ENCODE measurements around the gene CADM2.

DNA sequence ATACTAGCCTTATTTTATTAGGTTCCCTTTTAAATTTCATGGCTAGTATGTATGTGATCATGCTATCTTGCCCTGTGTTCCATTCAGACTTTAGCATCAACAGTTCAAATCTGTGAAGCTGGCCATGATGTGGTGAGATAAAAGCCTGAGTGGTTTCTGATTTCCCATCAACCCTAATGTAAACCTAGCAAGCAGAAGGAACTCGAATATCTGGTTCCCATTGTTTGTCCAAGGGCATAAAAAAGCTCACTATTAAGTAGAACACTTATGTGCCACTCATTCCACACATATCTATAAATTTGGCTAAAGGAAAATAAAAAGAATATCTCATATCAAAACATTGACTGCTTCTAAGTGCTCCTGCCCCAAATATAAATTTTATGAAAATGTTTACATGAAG is 311.7 kb downstream of the CADM2 start:
- TF ChIP-seq, protein P1, sequence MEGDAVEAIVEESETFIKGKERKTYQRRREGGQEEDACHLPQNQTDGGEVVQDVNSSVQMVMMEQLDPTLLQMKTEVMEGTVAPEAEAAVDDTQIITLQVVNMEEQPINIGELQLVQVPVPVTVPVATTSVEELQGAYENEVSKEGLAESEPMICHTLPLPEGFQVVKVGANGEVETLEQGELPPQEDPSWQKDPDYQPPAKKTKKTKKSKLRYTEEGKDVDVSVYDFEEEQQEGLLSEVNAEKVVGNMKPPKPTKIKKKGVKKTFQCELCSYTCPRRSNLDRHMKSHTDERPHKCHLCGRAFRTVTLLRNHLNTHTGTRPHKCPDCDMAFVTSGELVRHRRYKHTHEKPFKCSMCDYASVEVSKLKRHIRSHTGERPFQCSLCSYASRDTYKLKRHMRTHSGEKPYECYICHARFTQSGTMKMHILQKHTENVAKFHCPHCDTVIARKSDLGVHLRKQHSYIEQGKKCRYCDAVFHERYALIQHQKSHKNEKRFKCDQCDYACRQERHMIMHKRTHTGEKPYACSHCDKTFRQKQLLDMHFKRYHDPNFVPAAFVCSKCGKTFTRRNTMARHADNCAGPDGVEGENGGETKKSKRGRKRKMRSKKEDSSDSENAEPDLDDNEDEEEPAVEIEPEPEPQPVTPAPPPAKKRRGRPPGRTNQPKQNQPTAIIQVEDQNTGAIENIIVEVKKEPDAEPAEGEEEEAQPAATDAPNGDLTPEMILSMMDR (IDR thresholded peaks at IDR 0.05), result no peak
- TF ChIP-seq ZFX (IDR thresholded peaks at IDR 0.05; ENCODE audit: borderline replicate concordance), result no peak
